HG03457 (cell line): ENCODE data around the gene CLCN5.

ENCODE experiments used
- ATAC-seq: cut with Tn5 transposase; IDR thresholded peaks from one replicate; pipeline ENCODE4 v1.9.1; 2021; ENCODE audit warnings: moderate number of reproducible peaks; ENCODE audit not compliant: unreplicated experiment

CLCN5 gene

GRCh38 chrX:49922291-49923241, at the start of gene CLCN5:
CLCN5 (plus strand) TSS chrX:49922596; CDS start chrX:49925299, 2,703 bp downstream.
- peak; percentile 94 for ATAC-seq

DNA sequence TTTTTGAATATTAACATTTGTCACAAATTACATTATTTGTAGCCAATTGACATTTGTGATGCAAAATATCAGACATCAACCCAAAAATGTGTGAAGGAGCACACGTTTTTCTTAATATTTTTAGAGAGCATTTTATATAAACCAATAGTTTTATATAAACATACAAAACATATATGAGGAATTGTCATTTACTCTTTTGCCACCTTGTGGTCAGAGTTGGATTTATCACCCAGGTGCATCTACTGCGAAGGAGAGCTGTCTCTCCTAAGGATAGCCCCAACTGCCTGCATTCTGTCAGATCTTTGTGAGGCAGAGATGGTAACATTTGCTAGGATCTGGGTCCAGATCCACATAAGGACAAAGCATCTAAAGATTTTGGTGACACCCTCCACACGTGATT, 45.6 kb upstream of the CLCN5 start:
- no peak for ATAC-seq

- no peak for ATAC-seq
Observed at GRCh38 chrX:49877397-49878101, 44.8 kb upstream of the CLCN5 start.

- peak; percentile 5 for ATAC-seq
Observed at GRCh38 chrX:49878128-49878833, 44.1 kb upstream of the CLCN5 start.

- ATAC-seq: peak; percentile 88
Observed at GRCh38 chrX:49878834-49879655, 43.4 kb upstream of the CLCN5 start, which contains the start of gene USP27X. USP27X (plus strand) TSS chrX:49879484; CDS start chrX:49880308, 824 bp downstream.

GRCh38 chrX:49879656-49880277, 42.6 kb upstream of the CLCN5 start:
- ATAC-seq: no peak

GRCh38 chrX:49880668-49881067, 41.7 kb upstream of the CLCN5 start:
- no peak for ATAC-seq

GRCh38 chrX:49884290-49884862, 38.0 kb upstream of the CLCN5 start:
- ATAC-seq: no peak

- no peak for ATAC-seq
Observed at GRCh38 chrX:49892542-49892941, 29.9 kb upstream of the CLCN5 start.

- ATAC-seq: no peak
Observed at GRCh38 chrX:49896951-49897350, 25.4 kb upstream of the CLCN5 start.

DNA sequence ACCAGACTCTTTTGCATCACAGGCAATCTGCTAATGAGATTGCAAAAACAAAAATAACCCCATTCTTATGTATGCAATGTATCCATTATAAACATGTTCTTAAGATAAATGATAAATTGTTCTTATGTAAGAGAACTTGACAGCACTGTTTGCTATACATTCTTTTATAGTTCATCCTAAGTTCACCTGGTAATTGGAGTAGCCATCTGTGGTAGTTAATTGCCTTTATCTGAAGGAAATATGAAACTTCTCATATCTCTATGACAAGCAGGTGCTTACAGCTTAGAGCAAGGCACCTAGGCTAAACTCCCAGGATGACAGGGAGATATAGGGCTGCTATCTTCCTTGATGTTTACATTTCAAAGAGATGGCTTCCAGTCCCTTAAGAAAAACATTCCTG, 21.3 kb upstream of the CLCN5 start:
- ATAC-seq: no peak

DNA sequence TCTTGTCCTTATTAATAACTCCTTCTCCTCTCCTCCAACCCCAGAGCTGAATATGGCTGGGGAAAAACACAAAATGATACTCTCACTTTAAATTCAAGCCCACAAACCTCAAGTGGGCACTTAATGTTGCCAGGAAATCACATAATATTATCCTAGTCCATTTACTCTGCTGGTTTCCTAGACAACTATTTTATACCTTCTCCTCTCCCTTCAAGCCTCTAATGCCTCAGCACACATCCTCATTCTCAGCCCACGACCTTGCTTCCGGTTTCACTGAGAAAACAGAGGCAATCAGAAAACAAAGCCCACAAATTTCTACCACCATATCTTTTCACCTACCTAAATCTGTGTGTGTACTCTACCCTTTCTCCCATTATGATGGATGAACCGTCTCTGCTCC, 12.1 kb upstream of the CLCN5 start:
- ATAC-seq: no peak

- ATAC-seq: no peak
Observed at GRCh38 chrX:49912086-49912485, 10.3 kb upstream of the CLCN5 start.

DNA sequence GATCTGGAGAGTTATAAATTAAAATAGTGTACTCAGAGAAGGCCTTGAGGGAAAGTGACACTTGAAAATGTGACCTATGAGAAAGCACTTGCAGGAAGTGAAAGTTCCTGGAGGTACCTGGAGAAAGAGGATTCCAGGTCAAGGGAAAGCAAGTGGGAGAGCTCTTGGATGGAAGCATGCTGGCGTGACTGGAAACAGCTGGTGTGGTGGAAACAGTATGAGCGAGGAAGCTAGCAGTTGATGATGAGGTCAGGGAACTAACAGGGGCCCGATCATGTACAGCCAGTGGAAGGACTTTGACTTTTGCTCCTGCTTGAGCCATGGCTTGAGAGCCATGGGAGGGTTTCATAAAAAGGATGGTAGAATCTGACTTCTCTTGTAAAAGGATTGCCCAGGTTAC, 9.5 kb upstream of the CLCN5 start:
- no peak for ATAC-seq

GRCh38 chrX:49915361-49916222, 6.8 kb upstream of the CLCN5 start:
- ATAC-seq: no peak

DNA sequence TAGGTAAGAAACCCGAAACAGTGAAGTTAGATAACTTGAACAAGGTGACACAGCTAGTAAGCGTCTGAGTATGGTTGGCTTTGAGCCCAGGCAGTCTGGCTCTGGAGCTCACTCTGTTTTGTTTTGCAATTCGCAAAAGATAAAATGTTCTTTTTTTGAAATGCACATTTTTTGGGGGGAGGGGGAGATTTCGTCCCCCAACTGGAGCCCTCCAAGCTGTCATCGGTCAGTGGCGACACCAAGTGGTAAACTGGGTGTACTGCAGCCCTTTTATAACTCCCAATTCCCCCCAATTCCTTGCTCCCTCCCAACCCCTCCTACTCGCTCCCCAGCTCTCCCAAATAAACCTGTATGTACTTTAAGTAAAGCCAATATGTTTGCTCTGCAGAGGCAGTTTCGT, 2.8 kb upstream of the CLCN5 start:
- no peak for ATAC-seq

DNA sequence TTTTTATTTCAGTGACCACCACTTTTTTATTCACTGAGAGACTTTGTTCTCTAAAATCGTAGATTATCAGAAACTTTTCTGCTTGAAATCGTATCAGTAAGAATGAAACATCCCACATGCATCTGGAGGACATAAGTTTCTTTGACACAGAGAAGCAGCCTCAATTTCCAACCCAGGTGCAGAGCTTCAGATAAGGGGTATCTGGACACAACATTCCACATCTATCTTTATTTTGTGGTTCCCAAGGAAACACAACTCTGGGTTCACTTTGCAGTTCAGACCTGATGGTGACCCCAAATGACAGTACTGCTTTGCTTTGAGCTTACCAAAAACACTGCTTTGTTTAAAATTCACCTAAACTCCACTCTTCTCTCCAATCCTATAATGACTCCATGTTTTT, 1.3 kb upstream of the CLCN5 start:
- ATAC-seq: no peak

GRCh38 chrX:49925176-49925575, 2.8 kb downstream of the CLCN5 start:
- no peak for ATAC-seq

DNA sequence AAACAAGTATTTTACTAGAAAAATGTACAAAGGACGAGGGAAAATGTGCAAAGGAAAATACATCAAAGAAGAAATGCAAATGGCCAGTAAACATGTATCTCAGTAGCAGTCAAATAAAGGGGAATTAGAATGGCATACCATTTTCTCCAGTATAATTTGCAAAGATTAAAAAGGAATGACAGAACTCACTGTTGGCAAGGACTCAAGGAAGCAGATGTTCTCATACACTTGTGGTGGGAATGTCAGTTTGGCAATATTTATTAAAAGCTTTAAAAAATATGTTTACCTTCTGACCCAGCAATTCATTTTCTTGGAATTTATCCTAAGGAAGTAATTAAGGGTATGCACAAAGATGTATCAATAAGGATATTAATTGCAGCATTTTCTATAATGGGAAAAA, 7.6 kb downstream of the CLCN5 start:
- ATAC-seq: no peak
